ENCODE measurements around the gene TRPM8.

GRCh38 chr2:234002281-234002680 lies 85.1 kb downstream of the TRPM8 start:
- no peak for TF ChIP-seq ZNF274 (IDR thresholded peaks at IDR 0.05; ENCODE audit: low read depth, low read length)
- no peak for TF ChIP-seq YY1 (IDR thresholded peaks at IDR 0.05; ENCODE audit: insufficient read depth, insufficient read length)

All from NT2/D1 (cell line).